ENCODE measurements around the gene PACRG. TPM values are rescaled to one million over a fixed set of nuclear protein-coding genes. Genes with fewer than 3 reads are reported as not detected.
A peak's percentile ranks its signal among the peaks of the same experiment; 100 is the strongest.
"Not testable (repeated sequence)": the region's sequence is repeated elsewhere in the genome, so short reads cannot be mapped to it uniquely, and the experiment has no call there.

The PACRG gene
- 11.5 TPM for total RNA-seq

DNA sequence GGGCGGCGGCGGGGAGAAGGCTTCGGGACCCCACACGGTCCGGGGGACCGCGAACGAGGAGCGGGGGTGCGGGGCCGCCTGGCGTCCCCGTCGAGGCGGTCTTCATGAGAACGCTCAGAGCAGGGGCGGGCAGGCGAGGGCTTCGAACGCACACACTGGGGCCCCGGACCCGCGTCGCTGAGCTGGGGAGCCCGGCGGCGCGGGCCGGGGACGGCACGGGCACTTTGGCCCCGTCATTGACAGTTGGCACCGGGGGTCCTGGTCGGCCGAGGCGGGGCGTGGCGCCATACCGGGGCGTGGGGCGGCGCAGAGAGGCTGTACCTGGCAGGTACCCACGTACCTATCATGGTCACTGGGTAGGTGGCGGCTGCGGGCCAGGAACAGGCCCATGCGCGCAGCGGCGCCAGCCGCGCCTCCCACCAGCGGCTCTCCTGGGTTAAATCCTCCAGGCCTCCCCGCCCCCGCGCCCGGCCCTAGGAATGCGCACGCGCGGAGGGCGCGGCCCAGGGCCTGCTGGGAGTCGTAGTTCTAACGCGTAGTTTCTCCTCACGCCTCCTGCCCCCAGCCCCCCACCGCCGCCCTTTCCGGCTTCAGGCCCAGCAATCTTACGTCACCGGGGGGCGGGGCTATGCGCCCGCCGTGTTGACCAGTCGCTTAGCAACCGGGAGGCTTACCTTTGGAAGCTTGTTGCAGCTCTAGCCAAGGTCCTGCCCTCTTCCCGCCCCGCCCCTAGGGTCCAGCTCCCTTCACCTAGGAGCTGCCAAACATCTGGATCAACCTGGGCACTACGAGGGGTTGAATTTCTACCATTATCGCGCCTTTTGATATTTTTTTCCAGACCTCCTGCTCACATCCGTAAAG, at the start of gene PACRG, which contains the start of gene PRKN:
TSS of gene PACRG (plus strand) at position 653 of the 861 bp plus-strand sequence.
TSS of gene PRKN (minus strand) at position 445 of the 861 bp plus-strand sequence.
- peak; percentile 99 for DNase-seq

DNA sequence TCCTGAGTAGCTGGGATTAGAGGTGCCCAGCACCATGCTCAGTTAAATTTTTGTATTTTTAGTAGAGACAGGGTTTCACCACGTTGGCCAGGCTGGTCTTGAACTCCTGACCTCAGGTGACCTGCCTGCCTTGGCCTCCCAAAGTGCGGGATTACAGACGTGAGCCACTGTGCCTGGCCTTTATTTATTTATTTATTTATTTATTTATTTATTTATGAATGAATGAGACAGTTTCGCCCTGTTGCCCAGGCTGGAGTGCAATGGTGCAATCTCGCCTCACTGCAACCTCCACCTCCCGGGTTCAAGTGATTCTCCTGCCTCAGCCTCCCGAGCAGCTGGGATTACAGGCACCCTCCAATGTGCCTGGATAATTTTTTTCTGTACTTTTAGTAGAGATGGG, 48.9 kb upstream of the PACRG start:
- not testable (repeated sequence) for DNase-seq

DNA sequence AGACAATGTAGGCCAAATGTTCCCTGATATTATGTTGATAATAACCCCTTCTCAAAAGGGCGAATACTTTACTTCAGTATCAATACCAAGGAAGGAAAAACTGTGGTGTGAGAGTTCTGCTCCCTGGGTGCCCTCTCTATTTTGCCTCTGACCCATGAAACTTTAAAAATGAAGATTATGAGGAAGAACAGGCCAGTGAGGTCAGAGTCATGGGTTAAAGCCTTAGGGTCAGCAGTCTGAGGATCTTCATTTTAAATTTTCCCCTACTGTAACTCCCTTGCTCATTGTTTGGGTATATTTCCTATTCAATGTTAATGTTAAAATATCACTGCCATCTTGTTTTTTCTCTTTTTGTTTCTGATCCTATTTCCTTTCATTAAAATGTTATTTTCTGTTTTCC, 48.1 kb upstream of the PACRG start:
- DNase-seq, result no peak

- no peak for DNase-seq
These were observed 47.4 kb upstream of the PACRG start for GRCh38 chr6:162680367-162680766.

- no peak for DNase-seq
These were observed 46.9 kb upstream of the PACRG start for GRCh38 chr6:162680871-162681270.

GRCh38 chr6:162681447-162681846, 46.3 kb upstream of the PACRG start:
- no peak for DNase-seq

GRCh38 chr6:162683135-162683534, 44.6 kb upstream of the PACRG start:
- no peak for DNase-seq

DNA sequence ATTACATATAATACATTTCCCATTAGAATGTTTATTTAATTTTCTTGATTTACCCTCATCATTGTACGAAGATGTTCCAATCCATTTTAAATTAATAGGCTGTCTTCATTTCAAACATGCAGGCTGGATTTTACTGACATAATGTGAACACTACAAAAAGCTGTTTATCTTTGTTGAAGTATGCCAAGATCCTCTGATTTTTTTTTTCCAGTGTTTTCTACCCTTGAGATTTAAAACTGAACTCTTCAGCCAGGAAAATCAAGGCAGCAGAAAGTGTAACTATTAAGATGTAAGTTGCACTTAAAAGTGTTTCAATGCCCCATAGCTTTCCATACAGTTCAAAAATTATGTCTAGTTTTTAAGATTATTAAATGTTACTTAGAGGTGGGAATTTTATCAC, 43.7 kb upstream of the PACRG start:
- no peak for DNase-seq

GRCh38 chr6:162684961-162685360, 42.8 kb upstream of the PACRG start:
- peak; percentile 11 for DNase-seq

GRCh38 chr6:162685586-162685985, 42.2 kb upstream of the PACRG start:
- DNase-seq, result no peak

DNA sequence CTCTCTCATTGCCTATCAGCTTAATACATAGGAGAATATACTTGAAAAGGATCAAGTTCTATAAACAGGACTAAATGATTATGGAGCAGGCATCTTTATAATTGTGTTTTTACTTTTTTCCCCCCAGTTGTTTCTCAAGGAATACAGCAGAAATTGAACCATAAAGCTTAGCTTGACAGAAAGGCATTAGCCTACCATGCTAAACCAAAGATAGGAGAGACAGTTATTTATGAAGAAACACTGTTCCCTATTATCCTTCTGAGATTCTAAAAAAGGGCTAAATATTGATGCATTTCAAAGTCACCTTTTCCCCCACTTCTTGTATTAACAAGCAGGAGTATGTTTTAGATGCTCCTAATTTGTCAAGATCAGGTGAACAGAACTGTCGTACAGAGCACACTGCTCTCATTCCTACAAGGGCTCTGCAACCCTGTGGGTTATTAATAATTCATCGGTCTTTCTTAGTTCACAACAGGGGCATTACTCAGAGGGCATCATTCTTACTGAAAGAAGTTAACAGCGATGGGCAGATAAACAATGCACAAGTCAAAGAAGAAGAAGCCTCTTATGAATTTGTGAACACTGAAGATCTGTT, 38.9 kb upstream of the PACRG start:
- DNase-seq, result no peak

GRCh38 chr6:162690158-162690557, 37.6 kb upstream of the PACRG start:
- DNase-seq, result no peak

GRCh38 chr6:162697872-162698403, 29.8 kb upstream of the PACRG start:
- no peak for DNase-seq

GRCh38 chr6:162698440-162698839, 29.3 kb upstream of the PACRG start:
- DNase-seq, result no peak

GRCh38 chr6:162699961-162700360, 27.8 kb upstream of the PACRG start:
- DNase-seq, result no peak

DNA sequence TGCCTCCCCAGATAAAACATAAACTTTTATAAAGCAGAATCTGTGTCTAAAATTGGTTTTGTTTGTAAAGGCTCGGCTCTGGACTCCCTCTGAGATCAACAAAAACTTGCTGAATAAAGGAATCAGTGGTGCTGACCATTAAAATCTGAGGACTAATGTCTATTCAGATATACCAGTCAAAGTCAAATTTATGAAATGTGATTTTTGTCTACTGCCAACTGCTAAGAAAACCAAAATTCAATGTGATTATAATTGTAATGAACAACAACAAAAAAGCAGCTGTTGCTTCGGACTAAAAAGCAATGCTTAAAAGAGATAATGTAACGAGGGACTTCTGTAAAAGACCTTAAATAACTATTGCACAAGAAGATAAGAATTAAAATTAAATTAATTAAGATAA, 26.8 kb upstream of the PACRG start:
- no peak for DNase-seq

GRCh38 chr6:162701551-162701950, 26.2 kb upstream of the PACRG start:
- no peak for DNase-seq

DNA sequence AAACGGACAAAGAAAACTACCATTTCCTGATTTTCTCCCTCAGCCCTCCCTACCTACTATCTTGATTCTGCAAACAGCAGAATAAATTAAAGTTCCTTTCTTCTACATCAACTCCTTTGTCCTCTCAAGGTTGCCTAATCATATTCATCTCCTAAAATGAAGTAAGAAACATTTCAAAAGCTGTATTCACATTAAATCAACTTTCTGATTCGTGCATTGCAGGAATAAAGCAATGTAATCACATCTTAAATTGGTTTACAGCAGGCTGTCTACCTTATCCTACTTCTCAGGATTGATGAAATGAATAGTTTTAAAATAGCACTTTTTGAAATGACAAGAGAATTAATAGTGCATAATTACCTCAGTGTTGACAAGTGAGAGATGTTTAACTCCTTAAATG, 25.3 kb upstream of the PACRG start:
- DNase-seq, result no peak

GRCh38 chr6:162704001-162704400, 23.8 kb upstream of the PACRG start:
- no peak for DNase-seq

DNA sequence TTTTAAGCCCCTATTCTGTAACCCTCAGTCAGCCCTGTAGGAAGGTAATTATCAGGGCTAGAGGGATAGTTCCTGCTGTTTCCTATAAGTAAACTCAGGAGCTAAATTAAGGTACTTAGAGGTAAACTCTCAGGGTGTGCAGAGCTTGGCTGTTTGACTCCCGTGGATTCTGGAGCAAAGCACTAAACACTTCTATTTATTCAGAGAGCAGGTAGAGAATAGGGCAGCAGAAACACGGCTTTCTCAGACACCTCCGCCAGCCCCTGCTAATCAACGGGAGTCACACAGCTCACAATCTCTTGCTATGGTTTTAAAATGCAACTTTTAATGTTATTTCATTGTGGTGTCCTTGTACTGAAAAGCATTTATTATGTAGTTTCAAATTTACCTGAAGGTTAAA, 22.0 kb upstream of the PACRG start:
- DNase-seq, result no peak

DNA sequence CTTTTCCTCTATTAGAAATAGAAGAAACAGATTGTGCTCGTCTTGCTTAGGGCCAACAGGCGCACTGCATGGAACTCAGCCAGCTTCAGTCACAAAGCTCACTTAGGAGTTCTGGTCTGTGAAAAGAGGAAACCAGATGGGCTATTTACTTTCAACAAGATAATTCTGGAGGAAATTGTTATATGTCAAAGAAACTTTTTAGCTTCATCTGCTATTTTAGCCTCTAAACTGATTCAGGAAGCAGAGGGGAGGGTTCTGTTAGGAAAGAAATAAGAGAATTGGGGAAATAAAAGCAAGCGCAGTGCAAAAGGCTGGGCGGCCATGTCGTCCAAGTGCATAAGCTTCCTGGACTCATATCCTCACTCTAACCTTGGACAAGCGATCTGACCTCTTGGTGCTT, 21.5 kb upstream of the PACRG start:
- peak; percentile 85 for DNase-seq

GRCh38 chr6:162708971-162709370, 18.8 kb upstream of the PACRG start:
- DNase-seq, result peak; percentile 11

- DNase-seq, result no peak
These were observed 18.3 kb upstream of the PACRG start for GRCh38 chr6:162709431-162709830.

GRCh38 chr6:162710419-162710818, 17.4 kb upstream of the PACRG start:
- peak; percentile 45 for DNase-seq

All from tongue (tissue), 2 donors.